K562 (cell line): ENCODE results near the gene FUNDC1. TPM values are rescaled to one million over a fixed set of nuclear protein-coding genes. Genes with fewer than 3 reads are reported as not detected.

Experiments used
- ASH1L ChIP-seq: fragments of 450-650 bp; IDR thresholded peaks from 2 replicates; pipeline ENCODE4 v1.6.1; 2018; ENCODE audit warnings: borderline replicate concordance, mild to moderate bottlenecking, low read depth; ENCODE audit not compliant: partially characterized antibody
- BRD4 ChIP-seq: fragments of 200-600 bp; sonication (generic); IDR thresholded peaks from 2 replicates; pipeline ENCODE4 v1.6.1; 2017; ENCODE audit warnings: inconsistent platforms
- HIVEP1 ChIP-seq: fragments of 250-450 bp; sonication (Bioruptor Pico); IDR thresholded peaks from 2 replicates; pipeline ENCODE4 v1.4.0; 2020; ENCODE audit warnings: mild to moderate bottlenecking
- NFE2L1 ChIP-seq: fragments of 450-650 bp; IDR thresholded peaks from 2 replicates; pipeline ENCODE4 v1.6.1; 2016; ENCODE audit warnings: missing genetic modification characterization, low read depth, mild to moderate bottlenecking, missing compliant biosample characterization, moderate library complexity, borderline replicate concordance
- SMARCA5 ChIP-seq: fragments of 450-650 bp; IDR thresholded peaks from 2 replicates; pipeline ENCODE4 v1.6.1; 2016
- SMC3 ChIP-seq: conservative IDR thresholded peaks from 2 replicates; pipeline ENCODE4 v1.6.1; 2011; ENCODE audit warnings: low read depth, low read length, improper control_type of control experiment; ENCODE audit not compliant: insufficient read depth
- TCF7 ChIP-seq: sonication (generic); IDR thresholded peaks from 2 replicates; pipeline ENCODE4 v1.6.1; 2016; ENCODE audit warnings: antibody characterized with exemption, borderline replicate concordance
- TEAD2 ChIP-seq: fragments of 450-650 bp; IDR thresholded peaks from 2 replicates; pipeline ENCODE4 v1.6.1; 2016; ENCODE audit warnings: missing genetic modification characterization, control low read depth, missing compliant biosample characterization
- ZNF316 ChIP-seq: fragments of 450-650 bp; IDR thresholded peaks from 2 replicates; pipeline ENCODE4 v1.6.1; 2016
- ZNF347 ChIP-seq: fragments of 450-650 bp; formaldehyde crosslinking; IDR thresholded peaks from 2 replicates; pipeline ENCODE4 v1.4.0; 2020; ENCODE audit warnings: low read depth, mild to moderate bottlenecking, moderate library complexity
- ZNF41 ChIP-seq: fragments of 250-450 bp; sonication (Bioruptor Pico); conservative IDR thresholded peaks from 2 replicates; pipeline ENCODE4 v1.4.0; 2020; ENCODE audit warnings: mild to moderate bottlenecking
- polyA plus RNA-seq, 8 experiments: library from polyadenylated mRNA; depleted of rRNA in 4 of 8; stranded (reverse) in 5 of 8; unstranded in 3 of 8; fragments of >200 nt; fragmentation: Nextera tagmentation in 2 of 8; fragmentation: Illumina TruSeq in 1 of 8; extraction: Ambion mirVana in 2 of 8; extraction: Trizol in 1 of 8; gene quantifications; 2 replicates each; pipeline versions ENCODE4 v1.2.1 to v1.2.3, GENCODE V29; 2011 to 2014; ENCODE audit warnings: inconsistent platforms in 1 of 8, missing spikeins in 1 of 8
- total RNA-seq, 7 experiments: library from RNA; depleted of rRNA in 6 of 7; stranded (reverse); fragments of >200 nt in 6 of 7; fragmentation: Illumina TruSeq in 2 of 7; extraction: Trizol in 2 of 7; gene quantifications; 2 replicates each; pipeline versions ENCODE4 v1.2.1 to v1.2.3, GENCODE V29; 2011 to 2021; ENCODE audit warnings: low replicate concordance in 1 of 7
- TF ChIP-seq, protein P1 (sequence below): fragments of 450-650 bp; IDR thresholded peaks from 2 replicates; pipeline ENCODE4 v1.6.1; 2017; ENCODE audit warnings: antibody characterized with exemption
- TF ChIP-seq, protein P2 (sequence below): sonication (generic); formaldehyde crosslinking; IDR thresholded peaks from 2 replicates; pipeline ENCODE4 v1.8.1; 2023; ENCODE audit warnings: mild to moderate bottlenecking, missing genetic modification reagents
- TF ChIP-seq, protein P3 (sequence below): sonication (generic); formaldehyde crosslinking; IDR thresholded peaks from 2 replicates; pipeline ENCODE4 v1.8.0; 2022; ENCODE audit warnings: missing genetic modification reagents, mild to moderate bottlenecking, borderline replicate concordance
- TF ChIP-seq, protein P4 (sequence below): fragments of 250-450 bp; sonication (Bioruptor Pico); IDR thresholded peaks from 2 replicates; pipeline ENCODE4 v1.9.0; 2021; ENCODE audit warnings: mild to moderate bottlenecking
- TF ChIP-seq, protein P5 (sequence below): fragments of 250-450 bp; sonication (Bioruptor Pico); IDR thresholded peaks from 2 replicates; pipeline ENCODE4 v1.4.0; 2020; ENCODE audit warnings: mild to moderate bottlenecking, moderate library complexity
- TF ChIP-seq, protein P6 (sequence below): fragments of 200-400 bp; formaldehyde crosslinking; IDR thresholded peaks from 2 replicates; pipeline ENCODE4 v1.6.1; 2017; ENCODE audit warnings: mild to moderate bottlenecking, low read depth, low read length, moderate library complexity

FUNDC1 gene
- total and polyA plus RNA-seq, 9 of the 15 experiments (the other 6 are each of a cell fraction or from before 2014, with no cell fraction given), result 15.6 to 59.1 (median 29.3) TPM

DNA sequence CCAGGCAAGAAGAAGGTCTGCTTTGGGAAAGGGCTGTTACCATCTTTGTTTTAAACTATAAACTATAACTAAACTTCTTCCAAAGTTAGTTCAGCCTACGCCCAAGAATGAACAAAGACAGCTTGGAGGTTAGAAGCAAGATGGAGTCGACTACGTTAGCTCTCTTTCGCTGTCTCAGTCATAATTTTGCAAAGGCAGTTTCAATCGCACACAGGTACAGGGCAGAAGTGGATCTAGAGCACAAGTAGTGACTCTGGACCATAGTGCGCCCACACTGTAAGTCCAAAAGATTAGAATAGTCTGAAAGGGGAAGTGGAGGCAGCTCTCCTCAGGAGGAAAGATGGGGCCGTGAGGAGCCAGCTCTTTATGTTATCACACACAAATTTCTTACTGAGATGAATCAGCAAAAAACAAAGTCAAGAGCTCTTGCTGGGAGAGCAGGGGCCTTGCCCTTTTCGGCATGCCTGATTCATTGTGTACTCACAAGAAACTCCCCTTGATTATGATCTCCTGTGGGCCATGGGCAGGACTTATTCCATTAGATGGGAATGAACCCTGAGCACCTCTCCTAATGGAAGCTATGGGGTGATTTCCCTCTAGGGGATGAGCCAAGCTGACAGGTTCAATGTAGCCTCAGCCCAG, 58.6 kb downstream of the FUNDC1 start (continued):
- TF ChIP-seq, protein P1, sequence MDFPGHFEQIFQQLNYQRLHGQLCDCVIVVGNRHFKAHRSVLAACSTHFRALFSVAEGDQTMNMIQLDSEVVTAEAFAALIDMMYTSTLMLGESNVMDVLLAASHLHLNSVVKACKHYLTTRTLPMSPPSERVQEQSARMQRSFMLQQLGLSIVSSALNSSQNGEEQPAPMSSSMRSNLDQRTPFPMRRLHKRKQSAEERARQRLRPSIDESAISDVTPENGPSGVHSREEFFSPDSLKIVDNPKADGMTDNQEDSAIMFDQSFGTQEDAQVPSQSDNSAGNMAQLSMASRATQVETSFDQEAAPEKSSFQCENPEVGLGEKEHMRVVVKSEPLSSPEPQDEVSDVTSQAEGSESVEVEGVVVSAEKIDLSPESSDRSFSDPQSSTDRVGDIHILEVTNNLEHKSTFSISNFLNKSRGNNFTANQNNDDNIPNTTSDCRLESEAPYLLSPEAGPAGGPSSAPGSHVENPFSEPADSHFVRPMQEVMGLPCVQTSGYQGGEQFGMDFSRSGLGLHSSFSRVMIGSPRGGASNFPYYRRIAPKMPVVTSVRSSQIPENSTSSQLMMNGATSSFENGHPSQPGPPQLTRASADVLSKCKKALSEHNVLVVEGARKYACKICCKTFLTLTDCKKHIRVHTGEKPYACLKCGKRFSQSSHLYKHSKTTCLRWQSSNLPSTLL, result no peak
- TF ChIP-seq ZNF347 (CRISPR knock-in tag) (no peak), NFE2L1 (tag) (peak; percentile 71), SMARCA5 (no peak), BRD4 (no peak), HIVEP1 (peak; percentile 86), TCF7 (no peak), ASH1L (no peak), SMC3 (no peak), ZNF316 (peak; percentile 97), TEAD2 (tag) (peak; percentile 93), ZNF41 (CRISPR knock-in tag) (peak; percentile 92)
- TF ChIP-seq, protein P2, sequence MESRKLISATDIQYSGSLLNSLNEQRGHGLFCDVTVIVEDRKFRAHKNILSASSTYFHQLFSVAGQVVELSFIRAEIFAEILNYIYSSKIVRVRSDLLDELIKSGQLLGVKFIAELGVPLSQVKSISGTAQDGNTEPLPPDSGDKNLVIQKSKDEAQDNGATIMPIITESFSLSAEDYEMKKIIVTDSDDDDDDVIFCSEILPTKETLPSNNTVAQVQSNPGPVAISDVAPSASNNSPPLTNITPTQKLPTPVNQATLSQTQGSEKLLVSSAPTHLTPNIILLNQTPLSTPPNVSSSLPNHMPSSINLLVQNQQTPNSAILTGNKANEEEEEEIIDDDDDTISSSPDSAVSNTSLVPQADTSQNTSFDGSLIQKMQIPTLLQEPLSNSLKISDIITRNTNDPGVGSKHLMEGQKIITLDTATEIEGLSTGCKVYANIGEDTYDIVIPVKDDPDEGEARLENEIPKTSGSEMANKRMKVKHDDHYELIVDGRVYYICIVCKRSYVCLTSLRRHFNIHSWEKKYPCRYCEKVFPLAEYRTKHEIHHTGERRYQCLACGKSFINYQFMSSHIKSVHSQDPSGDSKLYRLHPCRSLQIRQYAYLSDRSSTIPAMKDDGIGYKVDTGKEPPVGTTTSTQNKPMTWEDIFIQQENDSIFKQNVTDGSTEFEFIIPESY, result no peak
- TF ChIP-seq, protein P3, sequence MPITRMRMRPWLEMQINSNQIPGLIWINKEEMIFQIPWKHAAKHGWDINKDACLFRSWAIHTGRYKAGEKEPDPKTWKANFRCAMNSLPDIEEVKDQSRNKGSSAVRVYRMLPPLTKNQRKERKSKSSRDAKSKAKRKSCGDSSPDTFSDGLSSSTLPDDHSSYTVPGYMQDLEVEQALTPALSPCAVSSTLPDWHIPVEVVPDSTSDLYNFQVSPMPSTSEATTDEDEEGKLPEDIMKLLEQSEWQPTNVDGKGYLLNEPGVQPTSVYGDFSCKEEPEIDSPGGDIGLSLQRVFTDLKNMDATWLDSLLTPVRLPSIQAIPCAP, result no peak
- TF ChIP-seq, protein P4, sequence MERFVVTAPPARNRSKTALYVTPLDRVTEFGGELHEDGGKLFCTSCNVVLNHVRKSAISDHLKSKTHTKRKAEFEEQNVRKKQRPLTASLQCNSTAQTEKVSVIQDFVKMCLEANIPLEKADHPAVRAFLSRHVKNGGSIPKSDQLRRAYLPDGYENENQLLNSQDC, result no peak
- TF ChIP-seq, protein P5, sequence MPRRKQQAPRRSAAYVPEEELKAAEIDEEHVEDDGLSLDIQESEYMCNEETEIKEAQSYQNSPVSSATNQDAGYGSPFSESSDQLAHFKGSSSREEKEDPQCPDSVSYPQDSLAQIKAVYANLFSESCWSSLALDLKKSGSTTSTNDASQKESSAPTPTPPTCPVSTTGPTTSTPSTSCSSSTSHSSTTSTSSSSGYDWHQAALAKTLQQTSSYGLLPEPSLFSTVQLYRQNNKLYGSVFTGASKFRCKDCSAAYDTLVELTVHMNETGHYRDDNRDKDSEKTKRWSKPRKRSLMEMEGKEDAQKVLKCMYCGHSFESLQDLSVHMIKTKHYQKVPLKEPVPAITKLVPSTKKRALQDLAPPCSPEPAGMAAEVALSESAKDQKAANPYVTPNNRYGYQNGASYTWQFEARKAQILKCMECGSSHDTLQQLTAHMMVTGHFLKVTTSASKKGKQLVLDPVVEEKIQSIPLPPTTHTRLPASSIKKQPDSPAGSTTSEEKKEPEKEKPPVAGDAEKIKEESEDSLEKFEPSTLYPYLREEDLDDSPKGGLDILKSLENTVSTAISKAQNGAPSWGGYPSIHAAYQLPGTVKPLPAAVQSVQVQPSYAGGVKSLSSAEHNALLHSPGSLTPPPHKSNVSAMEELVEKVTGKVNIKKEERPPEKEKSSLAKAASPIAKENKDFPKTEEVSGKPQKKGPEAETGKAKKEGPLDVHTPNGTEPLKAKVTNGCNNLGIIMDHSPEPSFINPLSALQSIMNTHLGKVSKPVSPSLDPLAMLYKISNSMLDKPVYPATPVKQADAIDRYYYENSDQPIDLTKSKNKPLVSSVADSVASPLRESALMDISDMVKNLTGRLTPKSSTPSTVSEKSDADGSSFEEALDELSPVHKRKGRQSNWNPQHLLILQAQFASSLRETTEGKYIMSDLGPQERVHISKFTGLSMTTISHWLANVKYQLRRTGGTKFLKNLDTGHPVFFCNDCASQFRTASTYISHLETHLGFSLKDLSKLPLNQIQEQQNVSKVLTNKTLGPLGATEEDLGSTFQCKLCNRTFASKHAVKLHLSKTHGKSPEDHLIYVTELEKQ (CRISPR knock-in tag), result peak; percentile 81; the same call in 1 of the 2 replicates
- TF ChIP-seq, protein P6, sequence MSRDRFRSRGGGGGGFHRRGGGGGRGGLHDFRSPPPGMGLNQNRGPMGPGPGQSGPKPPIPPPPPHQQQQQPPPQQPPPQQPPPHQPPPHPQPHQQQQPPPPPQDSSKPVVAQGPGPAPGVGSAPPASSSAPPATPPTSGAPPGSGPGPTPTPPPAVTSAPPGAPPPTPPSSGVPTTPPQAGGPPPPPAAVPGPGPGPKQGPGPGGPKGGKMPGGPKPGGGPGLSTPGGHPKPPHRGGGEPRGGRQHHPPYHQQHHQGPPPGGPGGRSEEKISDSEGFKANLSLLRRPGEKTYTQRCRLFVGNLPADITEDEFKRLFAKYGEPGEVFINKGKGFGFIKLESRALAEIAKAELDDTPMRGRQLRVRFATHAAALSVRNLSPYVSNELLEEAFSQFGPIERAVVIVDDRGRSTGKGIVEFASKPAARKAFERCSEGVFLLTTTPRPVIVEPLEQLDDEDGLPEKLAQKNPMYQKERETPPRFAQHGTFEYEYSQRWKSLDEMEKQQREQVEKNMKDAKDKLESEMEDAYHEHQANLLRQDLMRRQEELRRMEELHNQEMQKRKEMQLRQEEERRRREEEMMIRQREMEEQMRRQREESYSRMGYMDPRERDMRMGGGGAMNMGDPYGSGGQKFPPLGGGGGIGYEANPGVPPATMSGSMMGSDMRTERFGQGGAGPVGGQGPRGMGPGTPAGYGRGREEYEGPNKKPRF, result no peak
